ENCODE data around the gene LIM2.

- TF ChIP-seq CTCF (conservative IDR thresholded peaks at IDR 0.05) = peak; percentile 55
- no peak for TF ChIP-seq EZH2 (IDR thresholded peaks at IDR 0.05; ENCODE audit: low read depth)
Measured at GRCh38 chr19:51407511-51408131, 19.8 kb upstream of the LIM2 start.

Measured in PC-9 (cell line).